Measurements from ENCODE around the gene NTMT1.
A peak's percentile ranks its signal among the peaks of the same experiment; 100 is the strongest.

The NTMT1 gene

GRCh38 chr9:129637102-129637501 is 11.1 kb downstream of the NTMT1 start:
- no peak for DNase-seq (ENCODE audit: low read depth)

- no peak for DNase-seq (ENCODE audit: low read depth)
Measured at GRCh38 chr9:129637673-129638439, 11.9 kb downstream of the NTMT1 start.

GRCh38 chr9:129639034-129639630 is 13.2 kb downstream of the NTMT1 start:
- DNase-seq (ENCODE audit: low read depth) = no peak

- no peak for DNase-seq (ENCODE audit: low read depth)
Measured at GRCh38 chr9:129639756-129640085, 13.8 kb downstream of the NTMT1 start.

- DNase-seq (ENCODE audit: low read depth) = no peak
Measured at GRCh38 chr9:129640086-129640870, 14.3 kb downstream of the NTMT1 start.

- no peak for DNase-seq (ENCODE audit: low read depth)
Measured at GRCh38 chr9:129640871-129641749, 15.1 kb downstream of the NTMT1 start.

- DNase-seq (ENCODE audit: low read depth) = peak; percentile 91
Measured at GRCh38 chr9:129641750-129642585, 16.0 kb downstream of the NTMT1 start, which contains the start of gene ASB6. ASB6 (minus strand) TSS chr9:129642151; CDS start chr9:129641999, 152 bp downstream.

GRCh38 chr9:129643706-129644105 is 17.7 kb downstream of the NTMT1 start:
- no peak for DNase-seq (ENCODE audit: low read depth)

- no peak for DNase-seq (ENCODE audit: low read depth)
Measured at GRCh38 chr9:129644365-129644764, 18.4 kb downstream of the NTMT1 start.

GRCh38 chr9:129644902-129645301 is 18.9 kb downstream of the NTMT1 start:
- DNase-seq (ENCODE audit: low read depth) = no peak

GRCh38 chr9:129646252-129646651 is 20.3 kb downstream of the NTMT1 start:
- DNase-seq (ENCODE audit: low read depth) = no peak

- DNase-seq (ENCODE audit: low read depth) = no peak
Measured at GRCh38 chr9:129646654-129647053, 20.7 kb downstream of the NTMT1 start.

- DNase-seq (ENCODE audit: low read depth) = no peak
Measured at GRCh38 chr9:129647635-129648034, 21.7 kb downstream of the NTMT1 start.

GRCh38 chr9:129648092-129648763 is 22.3 kb downstream of the NTMT1 start:
- DNase-seq (ENCODE audit: low read depth) = no peak

GRCh38 chr9:129648764-129649115 is 22.8 kb downstream of the NTMT1 start:
- no peak for DNase-seq (ENCODE audit: low read depth)

- no peak for DNase-seq (ENCODE audit: low read depth)
Measured at GRCh38 chr9:129649726-129650679, 24.0 kb downstream of the NTMT1 start.

GRCh38 chr9:129650680-129651235 is 24.8 kb downstream of the NTMT1 start:
- no peak for DNase-seq (ENCODE audit: low read depth)

- no peak for DNase-seq (ENCODE audit: low read depth)
Measured at GRCh38 chr9:129653823-129654553, 28.0 kb downstream of the NTMT1 start.
